HG03442 (cell line): Measurements from ENCODE around the gene GFOD1.
"Not testable (repeated sequence)": the region's sequence is repeated elsewhere in the genome, so short reads cannot be mapped to it uniquely, and the experiment has no call there.

Experiments used
- ATAC-seq: cut with Tn5 transposase; IDR thresholded peaks from one replicate; pipeline ENCODE4 v1.9.1; 2021; ENCODE audit warnings: mild to moderate bottlenecking, moderate library complexity; ENCODE audit not compliant: unreplicated experiment

Gene GFOD1

DNA sequence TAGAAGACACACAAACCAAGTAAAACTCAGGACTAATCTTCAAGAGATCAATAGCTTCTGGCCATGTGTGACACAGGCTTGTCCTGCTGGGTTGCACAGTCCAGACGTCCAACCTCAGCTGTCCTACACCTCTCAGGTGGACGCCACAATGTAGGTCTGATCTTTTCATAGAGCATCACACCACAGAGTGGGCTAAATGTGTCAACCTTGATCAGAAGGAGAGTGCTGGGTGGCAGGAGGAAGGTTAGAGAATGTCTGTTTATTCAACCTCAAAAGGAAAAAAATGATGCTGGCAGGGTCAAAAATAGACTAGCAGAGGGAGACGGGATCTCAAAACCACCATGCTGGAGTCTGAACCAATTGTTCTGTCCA lies 41.7 kb downstream of the GFOD1 start:
- no peak for ATAC-seq

DNA sequence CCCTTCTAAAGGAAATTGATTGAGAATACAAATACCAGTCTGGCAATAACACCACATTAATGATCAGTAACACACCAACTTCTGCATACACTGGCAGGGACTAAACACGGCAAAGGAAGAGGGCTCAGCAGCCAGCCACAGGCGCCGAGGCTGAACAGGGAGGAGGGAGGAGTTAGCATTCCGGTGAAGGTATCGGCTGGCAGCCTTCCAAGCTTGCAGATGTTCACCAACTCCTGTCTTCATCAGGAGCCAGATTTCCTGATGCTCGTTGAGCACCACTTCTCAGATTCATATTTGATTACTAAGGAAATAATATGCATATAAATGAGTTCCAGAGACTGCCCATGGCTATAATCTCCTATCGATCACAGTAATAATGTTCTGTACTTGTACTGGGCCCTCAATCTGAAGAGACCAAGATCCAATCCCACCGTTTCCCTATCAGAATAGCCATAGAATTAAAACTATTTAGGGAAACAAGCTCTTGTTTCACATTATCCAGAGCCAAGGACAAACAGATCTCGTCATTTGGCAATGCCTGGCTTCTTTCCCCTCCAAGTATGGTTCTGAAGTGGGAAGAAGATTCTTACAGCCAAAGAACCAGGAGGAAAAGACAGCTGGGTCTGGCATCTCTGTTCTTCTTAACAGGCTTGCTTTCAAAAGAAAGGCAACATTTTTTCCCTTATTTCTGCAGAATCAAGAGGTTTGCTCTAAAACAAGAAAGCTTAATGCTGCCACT lies 42.2 kb downstream of the GFOD1 start:
- no peak for ATAC-seq

GRCh38 chr6:13444604-13445003 lies 42.8 kb downstream of the GFOD1 start:
- ATAC-seq, result no peak

DNA sequence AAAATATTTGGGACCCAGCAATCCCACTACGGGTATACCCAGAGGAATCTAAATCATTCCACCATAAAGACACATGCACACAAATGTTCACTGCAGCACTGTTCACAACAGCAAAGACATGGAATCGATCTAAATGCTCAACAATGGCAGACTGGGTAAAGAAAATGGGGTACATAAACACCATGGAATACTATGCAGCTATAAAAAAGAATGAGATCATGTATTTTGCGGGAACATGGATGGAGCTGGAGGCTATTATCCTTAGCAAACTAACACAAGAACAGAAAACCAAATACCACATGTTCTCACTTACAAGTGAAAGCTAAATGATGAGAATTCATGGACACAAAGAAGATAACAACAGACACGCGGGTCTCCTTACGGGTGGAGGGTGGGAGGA lies 43.4 kb downstream of the GFOD1 start:
- not testable (repeated sequence) for ATAC-seq

DNA sequence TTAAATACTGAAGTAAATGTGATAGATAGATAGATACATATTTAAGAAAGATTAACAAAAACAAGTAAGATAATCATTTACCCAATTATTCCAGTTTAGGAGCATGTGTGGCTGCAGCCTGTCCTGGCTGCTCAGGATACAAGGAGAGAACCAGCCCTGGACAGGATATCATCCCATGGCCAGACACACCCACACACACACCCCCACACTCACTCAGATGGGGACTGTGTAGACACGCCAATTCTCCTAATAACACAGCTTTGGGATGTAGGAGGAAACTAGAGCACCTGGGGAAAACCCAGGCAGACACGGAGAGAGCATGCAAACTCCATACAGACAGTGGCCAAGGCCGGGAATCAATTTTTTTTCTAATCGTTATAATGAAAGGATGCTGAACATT lies 45.6 kb downstream of the GFOD1 start:
- ATAC-seq, result no peak

- no peak for ATAC-seq
Observed at GRCh38 chr6:13439644-13440043, 47.8 kb downstream of the GFOD1 start.

GRCh38 chr6:13438126-13438525 lies 49.3 kb downstream of the GFOD1 start:
- no peak for ATAC-seq

DNA sequence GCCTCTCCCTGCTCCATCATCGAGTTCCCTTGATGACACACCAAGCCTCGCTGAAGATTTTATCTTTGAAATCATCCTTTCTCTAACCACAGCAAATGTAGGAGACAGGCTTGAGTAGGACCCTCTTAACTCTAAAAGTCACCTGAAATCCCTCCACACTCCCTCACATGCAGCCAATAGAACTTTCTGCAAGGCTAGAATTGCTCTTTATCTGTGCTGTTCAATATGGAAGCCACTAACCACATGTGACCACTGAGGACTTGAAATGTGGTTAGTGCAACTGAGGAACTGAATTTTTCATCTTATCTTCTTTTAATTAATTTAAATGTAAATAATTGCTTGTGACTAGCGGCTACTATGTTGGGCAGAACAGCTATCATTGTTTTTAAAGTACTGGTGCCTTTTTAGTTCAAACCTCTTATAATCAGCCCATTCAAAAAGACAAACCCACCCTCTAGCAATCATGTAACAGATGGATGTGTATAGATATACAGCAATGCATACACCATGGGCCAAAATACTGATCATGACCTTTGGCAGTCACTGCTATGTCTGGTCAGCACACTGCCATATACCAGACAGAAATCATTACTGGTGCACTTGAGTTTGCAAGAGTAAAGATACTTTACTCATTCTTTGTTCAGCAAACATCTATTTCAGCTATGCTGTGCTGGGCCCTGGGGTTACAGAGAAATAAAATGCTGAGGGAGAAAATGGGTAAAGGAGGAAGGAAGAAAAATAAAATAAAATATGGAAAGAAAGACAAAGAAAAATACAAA lies 50.0 kb downstream of the GFOD1 start:
- no peak for ATAC-seq

GRCh38 chr6:13436399-13437217 lies 50.8 kb downstream of the GFOD1 start:
- no peak for ATAC-seq

DNA sequence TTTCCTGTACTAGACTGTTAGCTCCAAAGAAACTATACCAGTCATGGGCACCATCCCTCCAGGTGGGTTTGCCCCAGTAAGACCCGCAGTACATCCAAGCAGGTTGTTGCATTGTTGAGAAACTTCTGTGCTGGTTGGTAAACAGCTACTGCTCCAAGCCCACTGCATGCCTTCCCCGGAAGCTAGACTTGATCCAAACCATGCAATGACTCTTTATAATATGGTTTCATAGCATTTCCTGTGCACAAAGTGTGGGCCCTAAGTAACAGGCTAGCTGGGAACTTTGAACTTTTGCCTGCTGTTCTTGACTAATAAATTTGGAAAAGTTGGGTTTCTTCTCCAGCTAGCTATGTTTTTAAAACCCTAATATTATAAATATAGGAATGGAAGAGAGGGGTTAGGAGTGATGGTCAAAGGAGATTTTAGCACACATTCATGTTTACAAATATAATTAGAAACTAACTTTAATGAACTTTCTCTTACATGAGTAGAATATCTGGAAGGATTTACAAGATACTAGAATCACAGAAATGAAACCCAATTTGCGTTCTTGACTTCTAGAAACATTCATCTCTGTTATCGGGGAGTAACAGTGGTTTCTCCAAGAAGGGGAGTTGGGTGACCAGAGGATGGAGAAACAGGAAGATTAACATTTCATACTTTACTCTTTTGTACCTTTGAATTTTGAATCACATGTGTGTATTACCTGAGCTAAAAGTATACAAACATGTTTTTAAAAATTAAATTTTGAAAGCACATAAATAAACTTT lies 51.7 kb downstream of the GFOD1 start:
- no peak for ATAC-seq

DNA sequence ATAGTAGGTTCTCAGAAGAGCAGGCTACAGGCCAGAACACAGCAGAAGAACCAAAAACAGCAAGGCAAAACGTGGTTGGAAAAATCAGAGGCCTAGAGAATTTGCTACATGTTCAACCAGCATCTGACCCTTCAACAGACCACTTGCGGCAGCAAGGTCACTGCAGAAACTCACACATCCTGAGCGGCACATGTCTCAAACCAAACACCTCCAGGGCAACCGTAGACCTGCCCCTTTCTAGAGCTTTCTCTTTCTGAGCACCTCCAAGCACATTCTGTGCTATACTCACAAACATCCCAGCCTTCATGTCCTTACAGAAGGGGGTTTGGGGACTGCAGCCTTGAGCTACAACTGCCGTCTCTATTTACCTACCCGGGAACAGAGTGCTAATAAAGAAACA lies 52.6 kb downstream of the GFOD1 start:
- no peak for ATAC-seq

DNA sequence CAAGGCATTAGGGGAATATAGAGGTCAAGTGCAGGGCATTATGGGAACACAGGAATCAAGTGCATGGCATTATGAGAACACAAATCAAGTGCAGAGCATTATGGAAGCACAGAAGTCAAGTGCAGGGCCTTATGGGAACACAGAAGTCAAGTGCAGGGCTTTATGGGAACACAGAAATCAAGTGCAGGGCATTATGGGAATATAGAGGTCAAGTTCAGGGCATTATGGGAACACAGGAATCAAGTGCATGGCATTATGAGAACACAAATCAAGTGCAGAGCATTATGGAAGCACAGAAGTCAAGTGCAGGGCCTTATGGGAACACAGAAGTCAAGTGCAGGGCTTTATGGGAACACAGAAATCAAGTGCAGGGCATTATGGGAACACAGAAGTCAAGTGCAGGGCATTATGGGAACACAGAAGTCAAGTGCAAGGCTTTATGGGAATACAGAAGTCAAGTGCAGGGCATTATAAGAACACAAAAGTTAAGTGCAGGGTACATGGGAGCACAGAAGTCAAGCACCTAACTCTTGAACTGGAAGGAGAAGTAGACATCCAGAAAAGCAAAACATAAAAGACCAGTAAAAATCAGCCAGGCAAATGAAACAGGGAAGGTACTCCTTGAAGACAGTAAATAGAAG lies 53.1 kb downstream of the GFOD1 start:
- ATAC-seq, result not testable (repeated sequence)

DNA sequence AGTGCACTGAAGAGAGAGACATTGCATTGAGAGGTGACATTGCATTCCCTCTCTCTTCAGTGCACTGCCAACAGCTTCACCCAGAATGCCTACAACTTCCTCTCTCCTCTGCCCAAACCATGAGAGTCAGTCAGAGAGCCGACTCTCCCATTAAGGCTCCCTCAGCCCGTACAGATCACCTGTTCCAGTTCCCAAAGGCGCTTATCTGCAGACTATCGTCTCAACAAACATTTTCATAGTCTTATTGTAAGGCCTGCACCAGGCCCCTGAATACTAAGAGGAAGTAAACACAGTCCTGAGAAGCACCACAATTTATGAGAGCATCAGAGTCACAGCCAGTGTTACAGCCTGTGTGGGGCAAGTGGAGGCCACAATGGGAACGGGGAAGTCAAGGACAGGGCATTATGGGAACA lies 53.7 kb downstream of the GFOD1 start:
- ATAC-seq, result no peak

DNA sequence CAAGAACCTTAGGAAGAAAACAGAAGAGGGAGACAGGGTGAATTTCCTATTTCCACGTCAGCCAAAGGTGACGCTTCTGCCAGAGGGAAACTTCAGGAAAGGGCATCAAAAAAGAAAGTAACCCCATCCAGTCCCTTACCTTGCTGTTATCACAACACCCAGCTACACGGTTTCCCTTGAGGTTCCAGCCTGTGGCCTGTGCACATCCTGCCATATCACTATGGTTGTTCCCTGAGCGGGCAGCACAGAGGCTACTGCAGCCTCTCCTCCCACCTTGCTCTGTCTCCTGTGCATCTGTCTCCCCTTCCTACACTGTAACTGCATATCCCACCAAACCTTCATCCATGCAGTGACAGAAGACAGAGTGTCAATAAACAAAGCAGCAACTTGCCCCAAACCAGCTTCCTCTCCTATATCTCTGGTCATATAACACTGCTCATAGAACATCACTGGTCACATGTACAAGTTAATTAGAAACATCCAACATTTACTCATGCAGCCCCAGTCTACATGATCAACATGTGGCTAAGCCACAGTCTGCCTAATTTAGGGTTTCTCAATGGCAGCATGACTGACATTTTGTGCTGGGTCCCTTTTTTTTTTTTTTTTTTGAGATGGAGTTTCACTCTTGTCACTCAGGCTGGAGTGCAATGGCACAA lies 54.7 kb downstream of the GFOD1 start:
- no peak for ATAC-seq

DNA sequence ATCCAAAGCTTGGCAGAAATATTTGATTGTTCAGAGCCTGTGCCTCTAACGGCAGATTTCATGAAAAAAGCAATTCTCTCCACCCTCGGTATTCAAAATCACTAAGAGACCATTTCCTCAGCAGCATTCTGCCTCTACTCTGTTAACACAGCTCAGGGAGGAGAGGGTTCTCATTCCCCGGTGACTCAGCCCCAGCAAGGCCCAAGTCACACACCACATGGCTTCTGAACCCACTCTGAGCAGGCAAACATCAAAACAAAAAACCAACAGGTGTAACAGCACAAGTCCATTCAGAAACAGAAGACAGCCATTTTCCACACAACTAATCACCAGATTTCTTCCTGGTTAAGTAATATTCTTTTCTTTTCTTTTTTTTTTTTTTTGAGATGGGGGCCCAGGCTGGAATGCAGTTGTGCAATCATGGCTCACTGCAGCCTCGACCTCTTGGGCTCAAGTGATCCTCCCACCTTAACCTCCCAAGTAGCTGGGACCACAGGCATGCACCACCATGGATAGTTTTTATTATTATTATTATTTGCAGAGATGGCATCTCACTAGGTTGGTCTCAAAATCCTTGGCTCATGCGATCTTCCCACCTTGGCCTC lies 55.4 kb downstream of the GFOD1 start:
- no peak for ATAC-seq

GRCh38 chr6:13431059-13431656 lies 56.2 kb downstream of the GFOD1 start:
- ATAC-seq, result no peak

GRCh38 chr6:13429406-13429753 lies 58.0 kb downstream of the GFOD1 start:
- no peak for ATAC-seq

- peak; percentile 8 for ATAC-seq
Observed at GRCh38 chr6:13428583-13429405, 58.6 kb downstream of the GFOD1 start.
